Fibroblast of skin of scalp (primary cell): ENCODE results near the gene NXF1.
"Not testable (repeated sequence)": the region's sequence is repeated elsewhere in the genome, so short reads cannot be mapped to it uniquely, and the experiment has no call there.

Experiments used
- DNase-seq: peaks from one replicate; pipeline ENCODE4 v3.0.0-alpha.2; 2013

Gene NXF1

DNA sequence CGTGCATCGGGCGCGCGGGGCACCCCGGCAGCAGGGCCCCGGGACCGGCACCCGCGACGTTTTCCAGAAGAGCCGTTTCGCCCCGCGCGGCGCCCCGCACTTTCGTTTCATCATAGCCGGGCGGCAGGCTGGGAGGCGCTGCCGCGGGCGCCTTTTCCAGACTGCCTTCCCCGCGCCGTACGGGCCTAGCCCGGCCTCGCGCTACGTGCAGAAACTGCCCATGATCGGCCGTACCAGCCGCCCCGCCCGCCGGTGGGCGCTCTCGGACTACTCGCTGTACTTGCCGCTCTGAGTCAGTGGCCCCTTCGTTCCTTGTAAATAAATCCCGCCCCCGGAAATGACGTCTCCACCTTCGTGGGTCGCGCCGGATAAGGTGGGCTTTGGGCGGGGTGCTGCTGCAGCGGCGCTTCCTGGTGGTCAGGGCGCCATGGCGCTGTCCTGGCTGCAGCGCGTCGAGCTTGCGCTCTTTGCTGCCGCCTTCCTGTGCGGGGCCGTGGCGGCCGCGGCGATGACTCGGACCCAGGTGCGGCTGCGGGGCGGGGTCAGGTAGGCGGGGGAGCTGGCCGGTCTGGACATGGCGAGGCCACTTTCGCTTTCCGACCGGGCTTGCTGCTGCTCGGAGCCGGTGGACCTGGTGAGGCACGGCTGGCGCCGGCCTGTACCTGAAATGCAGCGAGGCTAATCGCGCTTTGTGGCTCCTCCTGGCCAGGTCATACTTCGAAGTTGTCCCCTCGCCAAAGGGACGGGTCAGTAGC, 18.1 kb downstream of the NXF1 start, which contains the start of gene TMEM179B:
Gene TMEM179B (plus strand): TSS at position 398 of the 755 bp plus-strand sequence. CDS start 30 bp downstream, at position 428.
- DNase-seq = peak; percentile 98

DNA sequence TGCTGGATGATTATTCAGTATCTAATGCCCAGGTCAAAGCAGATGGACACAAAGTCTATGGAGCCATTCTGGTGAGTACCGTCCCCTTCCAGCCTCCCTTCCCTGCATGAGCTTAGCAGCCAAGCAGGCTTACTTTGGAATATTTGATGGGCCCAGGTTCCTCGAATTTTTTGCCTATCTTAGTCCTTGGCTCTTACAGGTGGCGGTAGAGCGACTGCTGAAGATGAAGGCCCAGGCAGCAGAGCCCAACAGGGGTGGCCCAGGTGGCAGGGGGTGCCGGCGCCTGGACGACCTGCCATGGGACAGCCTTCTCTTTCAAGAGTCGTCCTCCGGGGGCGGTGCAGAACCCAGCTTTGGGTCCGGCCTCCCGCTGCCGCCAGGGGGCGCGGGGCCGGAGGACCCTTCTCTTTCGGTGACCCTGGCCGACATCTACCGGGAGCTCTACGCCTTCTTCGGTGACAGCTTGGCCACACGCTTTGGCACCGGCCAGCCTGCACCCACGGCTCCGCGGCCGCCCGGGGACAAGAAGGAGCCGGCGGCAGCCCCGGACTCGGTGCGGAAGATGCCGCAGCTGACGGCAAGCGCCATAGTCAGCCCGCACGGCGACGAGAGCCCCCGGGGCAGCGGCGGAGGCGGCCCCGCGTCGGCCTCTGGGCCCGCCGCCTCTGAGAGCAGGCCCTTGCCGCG, 18.8 kb downstream of the NXF1 start:
- DNase-seq = peak; percentile 86

DNA sequence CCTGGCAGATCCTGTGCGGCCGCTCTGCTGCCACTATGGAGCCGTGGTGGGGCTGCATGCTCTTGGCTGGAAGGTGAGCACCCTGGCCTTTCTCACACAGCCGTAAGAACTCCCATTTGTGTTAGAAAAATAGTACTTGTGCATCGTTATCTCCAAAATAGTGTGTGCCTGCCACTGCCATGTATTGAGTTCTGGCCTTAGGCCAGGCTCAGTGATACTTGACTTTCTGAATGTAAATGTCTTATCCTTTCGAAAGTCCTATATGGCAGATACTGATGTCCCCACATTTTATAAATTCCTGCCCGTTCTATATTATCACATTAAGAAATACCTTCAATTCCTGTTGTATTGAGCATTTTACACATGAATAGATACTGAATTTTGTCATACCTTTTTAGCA, 22.5 kb downstream of the NXF1 start:
- no peak for DNase-seq

DNA sequence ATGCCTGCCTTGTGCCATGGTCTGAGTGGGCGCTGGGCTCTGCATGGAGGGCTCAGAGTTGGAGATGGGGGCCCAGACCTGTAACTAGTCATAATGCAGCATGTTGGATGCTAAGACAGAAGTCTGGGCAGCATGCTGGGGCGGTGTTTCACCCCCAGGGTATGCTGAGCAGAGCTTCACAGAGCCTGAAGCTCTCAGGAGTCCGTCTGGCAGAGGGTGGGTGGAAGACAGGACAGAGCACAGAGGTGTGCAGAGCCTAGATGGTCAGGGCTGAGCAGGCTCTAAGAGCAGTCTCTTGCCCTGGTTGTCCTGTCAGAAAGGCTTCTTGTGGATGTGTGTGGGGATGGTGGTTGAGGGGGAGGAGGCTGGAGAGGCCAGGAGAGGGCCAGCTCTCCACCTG, 26.8 kb downstream of the NXF1 start:
- DNase-seq = no peak

DNA sequence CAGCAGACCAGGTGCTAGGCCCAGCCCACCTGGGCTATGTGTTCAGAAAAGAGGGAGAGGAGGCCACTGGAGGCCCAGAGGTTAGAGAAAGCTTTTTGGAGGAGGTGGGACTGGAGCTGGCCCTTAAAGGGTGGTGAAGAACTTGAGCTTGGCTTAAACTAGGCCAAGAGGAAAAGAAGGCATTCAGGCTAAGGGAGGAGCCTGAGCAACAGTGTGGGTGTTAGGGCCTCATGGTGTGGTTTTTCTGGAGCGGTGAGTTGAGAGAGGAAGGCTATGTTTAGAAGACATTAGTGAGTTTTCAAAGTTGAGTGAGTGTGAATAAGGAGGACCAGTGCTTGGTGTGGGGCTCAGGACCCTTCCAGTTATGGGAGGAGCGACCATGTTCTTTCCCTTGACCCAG, 27.9 kb downstream of the NXF1 start:
- DNase-seq = no peak

DNA sequence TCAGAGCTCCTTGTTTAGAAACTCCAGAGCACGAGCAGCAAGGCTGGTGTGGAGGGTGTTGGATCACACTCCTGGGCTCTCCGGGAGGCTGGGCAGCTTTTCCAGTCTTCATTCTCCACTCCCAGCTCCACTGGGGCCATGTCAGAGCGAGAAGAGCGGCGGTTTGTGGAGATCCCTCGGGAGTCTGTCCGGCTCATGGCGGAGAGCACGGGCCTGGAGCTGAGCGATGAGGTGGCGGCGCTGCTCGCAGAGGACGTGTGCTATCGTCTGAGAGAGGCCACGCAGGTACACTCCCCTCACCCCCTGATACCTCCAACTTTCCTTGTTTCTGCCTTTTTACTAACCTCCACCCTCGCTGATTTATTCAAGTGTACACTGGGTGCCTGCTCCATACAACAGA, 29.6 kb downstream of the NXF1 start:
- DNase-seq = no peak

DNA sequence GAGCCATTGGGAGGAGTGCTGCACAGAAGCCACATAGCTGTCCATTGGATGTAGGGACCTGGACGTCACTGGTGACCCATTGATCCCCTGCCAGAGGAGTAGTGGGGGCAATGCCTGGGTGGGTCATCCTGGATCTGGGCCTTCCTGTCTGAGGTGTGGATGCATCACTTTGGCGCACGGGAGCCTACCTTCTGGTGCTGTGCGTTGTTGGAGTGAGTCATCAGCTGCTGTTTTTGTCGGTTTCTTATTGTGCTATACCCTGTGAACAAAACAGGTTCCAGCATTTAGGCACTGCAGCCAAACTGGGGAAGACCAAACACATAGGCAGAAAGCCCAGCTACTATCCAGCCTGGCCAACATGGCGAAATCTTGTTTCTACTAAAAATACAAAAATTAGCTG, 30.8 kb downstream of the NXF1 start:
- DNase-seq = no peak

DNA sequence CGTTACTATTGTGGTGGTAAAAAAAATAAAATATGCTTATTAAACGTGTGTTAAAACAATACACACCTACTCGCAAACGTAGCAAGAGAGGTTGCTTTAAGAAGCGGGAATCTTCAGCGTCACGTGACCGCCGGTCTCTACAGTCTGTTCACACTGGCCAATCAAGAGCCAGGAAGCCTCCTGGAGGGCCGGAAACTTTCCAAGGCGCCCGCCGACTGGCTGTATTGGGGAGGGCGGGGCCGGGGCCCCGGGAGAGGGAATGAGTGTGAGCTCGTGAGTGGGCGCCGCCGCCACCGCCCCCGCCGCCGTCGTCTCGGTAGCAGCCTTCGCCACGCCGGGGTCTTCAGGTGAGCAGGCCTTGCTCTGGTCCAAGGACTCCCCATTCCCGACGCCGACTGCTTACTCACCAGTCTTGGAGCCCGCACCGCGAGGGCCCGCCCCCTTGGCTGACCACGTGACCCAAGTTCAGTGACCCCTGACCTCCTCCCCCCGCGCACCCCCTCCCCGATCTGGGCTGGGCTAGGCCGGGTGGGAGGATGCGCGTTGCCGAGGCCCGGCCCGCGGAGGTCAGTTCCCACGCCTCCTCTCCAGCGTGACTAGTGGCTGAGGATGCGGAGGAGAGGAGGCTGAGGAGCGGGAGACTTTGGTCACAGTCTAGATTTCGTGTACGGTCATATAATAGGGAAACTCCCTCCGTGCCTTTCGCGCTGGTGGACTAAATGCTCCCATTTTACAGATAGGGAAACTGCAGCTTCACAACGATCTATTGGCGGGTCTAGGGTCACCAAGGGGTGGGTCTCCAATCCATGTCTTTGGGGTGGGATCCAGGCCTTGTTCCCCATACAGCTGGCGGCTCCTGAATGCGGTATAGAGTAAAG, 33.9 kb downstream of the NXF1 start, which contains the start of gene TAF6L:
Gene TAF6L (plus strand): TSS at position 253 of the 878 bp plus-strand sequence. CDS start 4,388 bp downstream, outside the sequence.
- DNase-seq = peak; percentile 97

DNA sequence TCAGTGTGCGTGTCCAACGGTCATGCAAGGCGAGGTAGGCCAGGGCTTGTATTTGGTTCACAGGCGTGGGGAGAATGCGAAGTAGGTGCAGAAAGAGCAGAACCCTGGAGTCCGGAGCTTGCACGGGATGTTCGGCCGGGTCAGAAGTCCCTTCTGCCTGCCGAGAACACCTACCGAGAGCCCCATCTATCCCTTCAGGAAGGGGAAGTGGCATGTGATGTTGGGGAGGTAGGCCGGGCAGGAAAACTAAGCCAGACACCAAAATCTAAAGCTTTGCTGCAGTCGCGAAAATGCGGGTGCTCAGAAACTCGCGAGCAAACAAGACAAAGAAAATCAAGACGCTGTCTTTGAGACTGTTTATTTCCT, 34.5 kb downstream of the NXF1 start:
- DNase-seq = no peak

DNA sequence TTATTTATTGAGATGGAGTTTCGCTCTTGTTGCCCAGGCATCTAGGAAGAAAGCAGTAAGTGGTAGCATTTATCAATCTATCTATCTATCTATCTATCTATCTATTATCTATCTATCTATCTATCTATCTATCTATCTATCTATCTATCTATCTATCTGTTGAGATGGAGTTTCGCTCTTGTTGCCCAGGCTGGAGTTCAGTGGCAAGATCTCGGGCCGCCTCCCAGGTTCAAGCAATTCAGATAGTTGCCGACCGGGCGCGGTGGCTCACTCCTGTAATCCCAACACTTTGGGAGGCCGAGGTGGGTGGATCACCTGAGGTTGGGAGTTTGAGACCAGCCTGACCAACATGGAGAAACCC, 44.4 kb downstream of the NXF1 start:
- DNase-seq = not testable (repeated sequence)

DNA sequence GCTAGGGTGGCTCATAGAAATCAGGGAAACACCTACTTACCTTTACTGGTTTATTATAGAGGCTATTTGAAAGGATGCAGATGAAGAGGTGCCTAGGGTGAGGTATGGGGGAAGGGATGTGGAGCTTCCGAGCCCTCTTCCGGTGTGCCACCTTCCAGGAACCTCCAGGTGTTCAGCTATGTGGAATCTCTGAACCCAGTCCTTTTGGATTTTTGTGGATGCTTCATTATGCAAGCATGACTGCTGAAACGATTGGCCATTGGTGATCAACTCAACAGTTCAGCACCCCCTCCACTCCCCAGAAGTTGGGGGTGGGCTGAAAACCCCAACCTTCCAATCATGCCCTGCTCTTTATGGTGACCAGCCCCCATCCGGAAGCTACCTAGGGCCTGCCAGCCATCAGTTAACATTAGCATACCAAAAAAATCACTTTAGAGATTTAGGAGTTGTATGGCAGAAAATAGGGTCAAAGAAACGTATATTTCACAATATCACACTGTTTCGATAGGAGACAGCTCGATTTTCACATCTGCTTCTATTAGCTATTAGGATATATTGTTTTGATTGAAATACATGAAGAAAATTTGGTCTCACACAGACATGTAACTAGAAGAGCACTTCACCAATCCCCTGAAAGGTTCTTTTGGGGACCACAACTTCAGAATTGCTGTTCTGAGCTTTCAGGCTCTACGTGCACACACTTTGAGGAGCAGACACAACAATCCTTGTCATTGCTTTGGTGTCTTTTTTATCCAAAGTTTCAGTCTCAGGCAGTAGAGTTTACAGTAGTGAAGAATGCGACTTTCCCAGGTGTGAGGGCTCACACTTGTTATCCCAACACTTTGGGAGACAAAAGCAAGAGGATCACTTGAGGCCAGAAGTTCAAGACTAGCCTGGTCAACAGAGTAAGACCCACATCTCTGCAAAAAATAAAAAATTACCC, 47.1 kb downstream of the NXF1 start:
- no peak for DNase-seq

DNA sequence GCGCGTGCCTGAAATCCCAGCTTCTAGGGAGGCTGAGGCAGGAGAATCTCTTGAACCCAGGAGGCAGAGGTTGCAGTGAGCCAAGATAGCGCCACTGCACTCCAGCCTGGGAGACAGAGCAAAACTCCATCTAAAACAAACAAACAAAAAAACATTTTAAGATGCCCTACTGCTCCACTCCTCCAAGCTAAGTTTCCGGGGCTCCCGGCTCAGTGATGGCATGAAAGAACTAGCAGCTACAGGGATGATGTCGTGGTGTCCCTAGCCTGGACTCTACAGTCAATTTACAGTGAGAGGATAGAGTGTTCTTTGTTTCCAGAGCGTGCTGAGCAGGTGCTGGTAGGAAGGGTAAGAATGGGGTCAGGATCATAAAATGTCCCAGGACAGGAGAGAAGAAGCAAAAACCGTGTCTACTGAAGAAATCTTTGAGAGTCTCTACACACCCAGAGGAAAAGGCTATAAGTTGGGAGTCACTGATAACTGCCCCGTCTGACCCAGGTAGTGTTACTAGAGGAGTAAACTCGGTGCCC, 50.1 kb downstream of the NXF1 start:
- DNase-seq = no peak

DNA sequence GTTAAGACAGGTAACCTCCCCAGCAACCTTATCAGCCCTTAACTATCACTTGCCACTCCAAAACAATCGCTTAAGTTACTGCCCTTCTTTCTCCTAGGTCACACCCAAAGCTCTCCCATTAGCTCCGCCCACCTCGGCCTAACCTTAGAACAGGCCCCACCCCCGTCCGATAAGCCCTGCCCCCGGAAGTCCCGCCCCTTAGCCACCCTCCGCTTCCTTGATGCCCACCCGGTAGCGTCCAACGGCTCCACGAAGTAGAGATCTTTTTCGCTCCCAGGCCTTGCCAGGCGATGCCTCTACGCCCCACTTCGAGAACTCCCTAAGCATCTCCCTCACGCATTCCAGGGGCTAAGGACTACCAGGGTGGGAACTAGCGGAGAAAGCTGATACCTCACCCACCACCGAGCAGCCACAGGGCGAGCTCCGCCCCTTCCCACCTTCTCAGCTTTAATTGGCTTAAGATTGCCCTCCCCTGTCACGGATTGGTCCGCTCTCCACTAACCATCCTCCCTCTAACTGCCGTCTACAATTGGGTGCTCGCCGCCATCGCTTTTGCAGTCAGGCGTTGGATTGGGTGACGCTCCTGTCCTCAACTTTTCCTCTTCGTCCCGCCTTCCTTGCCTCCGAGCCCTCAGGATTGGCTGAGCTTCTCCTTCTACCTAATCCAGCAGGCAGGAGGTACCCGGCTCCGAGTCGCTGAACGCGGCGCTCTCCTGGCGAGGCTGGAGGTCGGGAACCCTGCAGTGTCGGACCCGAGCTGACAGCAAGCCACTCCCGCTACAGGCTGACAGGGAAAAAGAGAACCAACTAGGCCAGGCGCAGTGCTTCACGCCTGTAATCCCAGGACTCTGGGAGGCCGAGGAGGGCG, 51.3 kb downstream of the NXF1 start, which contains the start of gene ZBTB3:
Gene ZBTB3 (minus strand): TSS at position 425 of the 868 bp plus-strand sequence. CDS start 496 bp downstream, outside the sequence.
- peak; percentile 99 for DNase-seq

DNA sequence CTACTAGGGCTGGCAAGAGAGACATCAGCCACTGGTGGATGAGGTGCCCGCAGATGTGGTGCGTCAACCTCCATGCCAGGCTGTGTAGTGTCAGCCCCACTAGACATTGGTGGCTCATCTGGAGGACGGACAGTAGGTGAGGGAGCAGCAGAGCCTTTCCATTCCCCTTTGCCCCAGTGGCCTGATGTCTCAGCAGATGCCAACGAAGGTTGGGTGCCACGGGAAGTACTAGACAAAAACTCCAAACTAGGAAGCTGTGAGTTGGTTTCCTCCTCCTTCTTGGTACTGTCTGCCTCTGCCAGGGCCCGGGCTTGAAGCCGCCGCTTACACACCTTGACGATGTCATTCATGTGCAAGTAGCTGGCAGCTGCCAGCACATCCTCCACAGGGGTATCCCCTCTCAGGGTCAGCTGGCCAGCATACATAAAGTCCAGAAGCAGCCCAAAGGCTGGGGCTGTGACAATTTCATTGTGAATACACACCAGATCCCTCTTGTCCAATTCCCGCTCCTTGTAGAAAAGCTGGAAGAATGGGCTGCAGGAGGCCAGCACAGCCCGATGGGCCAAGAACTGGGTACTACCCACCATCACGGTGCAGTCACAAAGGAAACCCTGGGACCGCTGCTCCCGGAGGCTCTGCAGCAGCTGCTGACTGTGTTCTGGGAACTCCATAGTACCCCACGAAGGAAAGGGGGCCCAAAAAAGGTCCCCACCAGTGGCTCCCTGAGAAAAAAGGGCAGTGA, 52.1 kb downstream of the NXF1 start:
- DNase-seq = no peak

DNA sequence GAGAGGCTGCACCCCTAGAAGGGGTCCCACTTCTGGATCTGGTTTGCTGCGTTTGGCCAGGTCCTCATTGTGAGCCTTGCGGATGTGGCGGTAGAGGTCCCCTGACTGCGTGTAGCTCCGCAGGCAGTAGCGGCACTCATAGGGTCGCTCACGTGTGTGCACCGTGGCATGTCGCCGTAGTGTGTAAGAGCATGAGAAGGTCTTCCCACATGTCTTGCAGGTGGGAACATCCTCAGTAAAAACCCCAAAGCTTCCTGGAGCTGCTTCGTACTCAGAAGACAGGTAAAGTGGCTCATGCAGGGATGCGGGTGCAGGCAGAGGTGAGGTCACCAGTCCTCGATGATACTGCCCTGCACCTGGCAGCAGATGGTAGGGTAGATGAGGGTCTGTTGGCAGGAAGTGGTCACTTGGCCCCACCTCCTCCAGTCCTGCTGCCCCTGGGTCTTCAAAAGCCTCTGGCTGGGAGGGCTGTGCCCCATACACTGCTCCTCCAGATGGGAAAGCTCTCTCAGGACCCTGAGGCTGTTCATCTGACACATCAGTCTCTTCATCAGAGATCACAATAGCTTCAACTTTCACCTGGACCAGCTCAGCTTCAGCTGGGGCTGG, 53.0 kb downstream of the NXF1 start:
- no peak for DNase-seq

DNA sequence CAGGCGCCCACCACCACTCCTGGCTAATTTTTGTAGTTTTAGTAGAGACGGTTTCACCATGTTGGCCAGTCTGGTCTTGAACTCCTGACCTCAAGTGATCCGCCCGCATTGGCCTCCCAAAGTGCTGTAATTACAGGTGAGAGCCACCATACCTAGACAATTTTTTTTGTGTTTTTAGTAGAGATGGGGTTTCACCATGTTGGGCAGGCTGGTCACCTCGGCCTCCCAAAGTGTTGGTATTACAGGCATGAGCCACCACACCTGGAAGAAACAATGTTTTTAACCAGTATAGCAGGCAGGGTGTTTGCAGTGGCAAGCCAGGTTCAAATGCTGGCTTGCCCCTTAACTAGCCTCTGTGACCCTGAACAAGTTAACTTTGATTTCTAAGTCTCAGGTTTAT, 55.3 kb downstream of the NXF1 start:
- not testable (repeated sequence) for DNase-seq

DNA sequence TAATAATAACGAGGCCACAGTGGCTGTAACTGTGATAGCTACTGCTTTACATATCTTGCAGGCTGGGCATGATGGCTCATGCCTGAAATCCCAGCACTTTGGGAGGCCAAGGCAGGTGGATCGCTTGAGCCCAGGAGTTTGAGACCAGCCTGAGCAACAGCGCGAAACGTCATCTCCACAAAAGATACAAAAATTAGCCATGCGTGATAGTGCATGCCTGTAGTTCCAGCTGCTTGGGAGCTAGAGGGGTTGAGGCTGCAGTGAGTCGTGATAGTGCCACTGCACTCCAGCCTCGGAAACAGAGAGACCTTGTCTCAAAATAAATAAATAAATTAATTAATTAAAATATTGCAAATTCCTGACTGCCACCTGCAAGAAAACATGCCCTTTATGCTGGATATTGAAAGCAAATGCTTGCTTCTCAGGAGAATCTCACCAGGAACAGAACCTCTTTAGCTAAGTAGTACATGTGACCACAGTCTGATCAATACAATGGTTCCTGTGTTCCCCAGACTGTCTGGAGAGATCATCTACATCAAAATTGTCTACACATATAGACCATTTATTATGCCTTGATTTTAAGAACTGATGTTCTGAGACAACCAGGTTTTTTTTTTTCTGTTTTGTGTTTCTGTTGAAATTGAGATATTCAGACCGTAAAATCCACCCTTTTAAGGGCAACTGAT, 57.6 kb downstream of the NXF1 start:
- DNase-seq = no peak
